ENCODE results near the gene TPRG1L.

The TPRG1L gene

GRCh38 chr1:3649342-3650247, 24.8 kb downstream of the TPRG1L start, which contains the start of gene WRAP73:
Gene WRAP73, minus strand, starts transcription at chr1:3650103. Its CDS starts 104 bp downstream, at chr1:3649999.
- DNase-seq = peak; percentile 71 to 93 (median 83)

GRCh38 chr1:3650248-3651025, 25.6 kb downstream of the TPRG1L start:
- no peak for DNase-seq

GRCh38 chr1:3651026-3651929, 26.5 kb downstream of the TPRG1L start:
- DNase-seq = no peak

- no peak for DNase-seq
These were observed 27.2 kb downstream of the TPRG1L start, which contains the start of gene TP73 for GRCh38 chr1:3651930-3652547. Gene TP73, plus strand, starts transcription at chr1:3652516. Its CDS starts 29,850 bp downstream, at chr1:3682366.

GRCh38 chr1:3652548-3653285, 27.9 kb downstream of the TPRG1L start:
- DNase-seq = no peak

- no peak for DNase-seq
These were observed 28.4 kb downstream of the TPRG1L start for GRCh38 chr1:3653286-3653618.

- no peak for DNase-seq
These were observed 29.9 kb downstream of the TPRG1L start for GRCh38 chr1:3654549-3655281.

GRCh38 chr1:3656450-3657095, 31.8 kb downstream of the TPRG1L start:
- DNase-seq = peak in 1 of 5 donors; percentile 51

GRCh38 chr1:3657096-3657475, 32.3 kb downstream of the TPRG1L start:
- DNase-seq = no peak

GRCh38 chr1:3657578-3658230, 32.9 kb downstream of the TPRG1L start:
- no peak for DNase-seq

GRCh38 chr1:3658231-3658615, 33.4 kb downstream of the TPRG1L start:
- DNase-seq = no peak

- no peak for DNase-seq
These were observed 34.3 kb downstream of the TPRG1L start for GRCh38 chr1:3659093-3659492.

- DNase-seq = no peak
These were observed 35.9 kb downstream of the TPRG1L start for GRCh38 chr1:3660704-3661103.

- no peak for DNase-seq
These were observed 36.8 kb downstream of the TPRG1L start for GRCh38 chr1:3661631-3662030.

GRCh38 chr1:3662080-3662671, 37.4 kb downstream of the TPRG1L start:
- DNase-seq = no peak

GRCh38 chr1:3663999-3664699, 39.3 kb downstream of the TPRG1L start:
- no peak for DNase-seq

- no peak for DNase-seq
These were observed 40.0 kb downstream of the TPRG1L start for GRCh38 chr1:3664700-3665375.

- no peak for DNase-seq
These were observed 43.3 kb downstream of the TPRG1L start for GRCh38 chr1:3668148-3668547.
